SK-N-SH (cell line): Measurements from ENCODE around the gene ADAM21. TPM values are rescaled to one million over a fixed set of nuclear protein-coding genes. Genes with fewer than 3 reads are reported as not detected.
"Not testable (repeated sequence)": the region's sequence is repeated elsewhere in the genome, so short reads cannot be mapped to it uniquely, and the experiment has no call there.

ENCODE experiments used
- CTCF ChIA-PET: fragments of 300-600, 350-600 bp; formaldehyde crosslinking; extraction: SDS; loops from one replicate; lab custom pipeline; 2021; lab: Yijun Ruan, JAX
- POLR2A ChIA-PET: fragments of 350-600 bp; sonication (Branson Sonifier 250); formaldehyde crosslinking; extraction: SDS; loops from one replicate; lab custom pipeline; 2020; ENCODE audit warnings: antibody characterized with exemption, inconsistent platforms; lab: Yijun Ruan, JAX
- DNase-seq: peaks from one replicate; pipeline ENCODE4 v3.0.0; 2012
- H2AFZ ChIP-seq: fragments of 200-600 bp; sonication (generic); 2 replicates; pipeline ENCODE4 v1.8.1; 2016; ENCODE audit warnings: antibody characterized with exemption, mild to moderate bottlenecking, low read depth
- H3F3A ChIP-seq: fragments of 200-600 bp; sonication (generic); replicated peaks from 2 replicates; pipeline ENCODE3; 2016; ENCODE audit warnings: antibody characterized with exemption, mild to moderate bottlenecking; ENCODE audit not compliant: insufficient read depth
- H3K27ac ChIP-seq, 2 experiments: fragments of 200-500 bp in 1 of 2; fragments of 200-600 bp in 1 of 2; sonication (Bioruptor generic) in 1 of 2; sonication (generic), shearing (Covaris generic) in 1 of 2; 2 replicates each; pipeline versions ENCODE4 v1.5.1 to v1.6.1; 2014 to 2016; ENCODE audit warnings: low read depth in 2 of 2, inconsistent platforms in 1 of 2, low read length in 1 of 2, mild to moderate bottlenecking in 1 of 2, mixed read lengths in 1 of 2
- H3K27me3 ChIP-seq: fragments of 200-600 bp; sonication (generic), shearing (Covaris generic); 2 replicates; pipeline ENCODE4 v1.6.1; 2016; ENCODE audit warnings: mixed run types; ENCODE audit not compliant: insufficient read depth
- H3K36me3 ChIP-seq, 2 experiments: fragments of 200-500 bp in 1 of 2; fragments of 200-600 bp in 1 of 2; sonication (Bioruptor generic) in 1 of 2; sonication (generic) in 1 of 2; replicated peaks in 1 of 2; 2 replicates each; pipeline versions ENCODE3 to v1.5.1; 2014 to 2016; ENCODE audit warnings: low read length in 1 of 2, mild to moderate bottlenecking in 1 of 2; ENCODE audit not compliant: insufficient read depth in 2 of 2, control insufficient read depth in 1 of 2
- H3K4me1 ChIP-seq, 2 experiments: fragments of 200-500 bp in 1 of 2; fragments of 200-600 bp in 1 of 2; sonication (Bioruptor generic) in 1 of 2; sonication (generic), shearing (Covaris generic) in 1 of 2; 2 replicates each; pipeline versions ENCODE4 v1.5.1 to v1.6.1; 2014 to 2016; ENCODE audit warnings: low read depth in 1 of 2, low read length in 1 of 2, mixed run types in 1 of 2; ENCODE audit not compliant: insufficient read depth in 2 of 2, control insufficient read depth in 1 of 2
- H3K4me2 ChIP-seq: fragments of 200-600 bp; sonication (generic), shearing (Covaris generic); 2 replicates; pipeline ENCODE4 v1.6.1; 2017; ENCODE audit warnings: mixed run types
- H3K4me3 ChIP-seq, 2 experiments: fragments of 200-500 bp in 1 of 2; fragments of 200-600 bp in 1 of 2; sonication (Bioruptor generic) in 1 of 2; sonication (generic), shearing (Covaris generic) in 1 of 2; 2 replicates each; pipeline versions ENCODE4 v1.5.1 to v1.8.1; 2014 to 2016; ENCODE audit warnings: low read depth in 2 of 2, inconsistent platforms in 1 of 2, low read length in 1 of 2, mild to moderate bottlenecking in 1 of 2, mixed read lengths in 1 of 2, moderate library complexity in 1 of 2
- H3K79me2 ChIP-seq: fragments of 200-600 bp; sonication (generic); 2 replicates; pipeline ENCODE4 v1.8.1; 2017; ENCODE audit warnings: mild to moderate bottlenecking; ENCODE audit not compliant: insufficient read depth
- H3K9ac ChIP-seq: fragments of 200-600 bp; sonication (generic); 2 replicates; pipeline ENCODE4 v1.6.1; 2017; ENCODE audit warnings: mixed run types
- H3K9me2 ChIP-seq: fragments of 200-600 bp; sonication (generic); 2 replicates; pipeline ENCODE4 v1.6.1; 2017; ENCODE audit warnings: mixed run types
- H3K9me3 ChIP-seq: fragments of 200-600 bp; sonication (generic); 2 replicates; pipeline ENCODE4 v1.6.1; 2017; ENCODE audit warnings: mixed run types, mild to moderate bottlenecking, moderate library complexity
- H4K20me1 ChIP-seq: fragments of 200-600 bp; sonication (generic); 2 replicates; pipeline ENCODE4 v1.6.1; 2017; ENCODE audit warnings: mild to moderate bottlenecking, mixed run types; ENCODE audit not compliant: insufficient read depth
- EP300 ChIP-seq, 2 experiments: IDR thresholded peaks; 2 replicates each; pipeline versions ENCODE4 v1.4.0 to v1.6.1; 2012; ENCODE audit warnings: borderline replicate concordance in 1 of 2, low read depth in 1 of 2, low read length in 1 of 2
- FOXJ3 ChIP-seq: sonication (generic); formaldehyde crosslinking; IDR thresholded peaks from 2 replicates; pipeline ENCODE4 v1.5.1; 2020; ENCODE audit warnings: mild to moderate bottlenecking, missing genetic modification reagents
- GATA2 ChIP-seq: sonication (generic); formaldehyde crosslinking; IDR thresholded peaks from 2 replicates; pipeline ENCODE4 v1.5.0; 2020; ENCODE audit warnings: mild to moderate bottlenecking, missing genetic modification reagents
- JUND ChIP-seq: IDR thresholded peaks from 2 replicates; pipeline ENCODE4 v1.4.0; 2012
- NFIC ChIP-seq: IDR thresholded peaks from 2 replicates; pipeline ENCODE4 v1.4.0; 2012; ENCODE audit warnings: borderline replicate concordance
- RAD21 ChIP-seq: IDR thresholded peaks from 2 replicates; pipeline ENCODE4 v1.6.1; 2012; ENCODE audit warnings: mild to moderate bottlenecking, low read length
- RFX5 ChIP-seq: IDR thresholded peaks from 2 replicates; pipeline ENCODE4 v1.6.1; 2012; ENCODE audit warnings: mild to moderate bottlenecking, improper control_type of control experiment, low read length
- RXRA ChIP-seq: IDR thresholded peaks from 2 replicates; pipeline ENCODE4 v1.4.0; 2012; ENCODE audit warnings: low read depth, mild to moderate bottlenecking, borderline replicate concordance
- SMC3 ChIP-seq: IDR thresholded peaks from 2 replicates; pipeline ENCODE4 v1.6.1; 2012; ENCODE audit warnings: low read depth, low read length, improper control_type of control experiment
- TAF1 ChIP-seq: IDR thresholded peaks from 2 replicates; pipeline ENCODE4 v1.6.1; 2012; ENCODE audit warnings: low read depth, mild to moderate bottlenecking, low read length, moderate library complexity, borderline replicate concordance
- ZBTB33 ChIP-seq: IDR thresholded peaks from 2 replicates; pipeline ENCODE4 v1.4.0; 2012; ENCODE audit warnings: low read depth, borderline replicate concordance
- WGBS: methylation state at CpG from one replicate; pipeline ENCODE4 v1.1.6; 2017; ENCODE audit warnings: low lambda C conversion rate; 5-methylcytosine and 5-hydroxymethylcytosine counted together
- polyA plus RNA-seq, 3 experiments: library from polyadenylated mRNA; depleted of rRNA; stranded (reverse); fragments of >200 nt; gene quantifications; 2 replicates each; pipeline ENCODE4 v1.2.3, GENCODE V29; 2012
- TF ChIP-seq, protein P1 (sequence below): fragments of 150-350 bp; IDR thresholded peaks from 2 replicates; pipeline ENCODE4 v1.6.1; 2016; ENCODE audit warnings: mild to moderate bottlenecking, low read depth, low read length

The ADAM21 gene
- polyA plus RNA-seq, 1 of the 3 experiments (the other 2 are of a cell fraction), result 1.6 TPM

DNA sequence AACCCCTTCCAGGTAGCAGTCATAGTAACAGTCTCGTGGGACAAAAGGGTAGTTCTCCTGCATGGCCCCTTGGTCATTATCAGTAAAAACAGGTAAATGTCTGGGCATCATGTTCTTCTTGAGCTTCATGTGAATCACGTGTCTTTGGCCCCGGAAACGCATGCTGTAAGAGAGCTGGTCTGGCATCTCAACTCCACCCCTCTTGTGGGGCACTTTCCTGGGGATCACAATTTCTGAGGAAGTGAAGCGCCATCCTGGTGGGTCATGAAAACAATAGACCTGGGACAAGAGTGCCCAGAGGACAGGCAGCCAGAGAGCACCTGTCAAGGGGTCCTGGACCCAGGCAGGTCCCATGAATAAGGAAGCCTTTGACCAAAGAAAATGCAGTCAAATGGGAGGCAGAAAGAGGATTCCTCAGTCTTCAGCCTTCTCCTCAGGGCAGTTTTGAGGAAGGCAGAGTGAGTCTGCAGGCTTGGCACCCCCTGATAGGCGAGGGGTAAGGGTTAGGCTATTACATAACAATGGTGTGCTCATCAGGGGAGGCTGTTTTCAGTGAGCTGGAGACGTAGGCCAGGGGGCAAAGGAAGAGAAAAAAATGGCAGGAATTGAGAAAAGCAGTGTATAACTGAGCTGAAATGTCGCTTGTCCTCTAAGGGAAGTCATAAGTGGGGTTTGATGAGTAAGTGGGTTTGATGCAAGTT is 19.0 kb downstream of the ADAM21 start:
- H3K4me1 ChIP-seq, H3K27me3 ChIP-seq, POLR2A ChIA-PET, DNase-seq, H2AFZ ChIP-seq, H3K9me3 ChIP-seq, H4K20me1 ChIP-seq, H3K79me2 ChIP-seq, H3K4me2 ChIP-seq, H3K27ac ChIP-seq, H3K9me2 ChIP-seq, H3F3A ChIP-seq, CTCF ChIA-PET, H3K4me3 ChIP-seq, H3K36me3 ChIP-seq, H3K9ac ChIP-seq: not testable (repeated sequence)
- 41% methylated on average over 7 of the region's 8 CpGs for WGBS

GRCh38 chr14:70472253-70473159 is 20.5 kb downstream of the ADAM21 start:
- POLR2A ChIA-PET, result interaction anchor here (0.6 kb wide), 1 partner anchor 348 kb away, joined by 3 read pairs; no protein-coding TSS in a partner anchor
- H3F3A ChIP-seq, result no peaks in the 10 kb centered on the region
- CTCF ChIA-PET, result interaction anchor here (1.4 kb wide), 1 partner anchor 654 kb away, joined by 3 read pairs; no protein-coding TSS in a partner anchor

More at GRCh38 chr14:70472253-70473159, 20.5 kb downstream of the ADAM21 start:
- no peaks in the 10 kb centered on the region for H3K4me1 ChIP-seq
- 47% methylated on average over 4 of the region's 4 CpGs for WGBS
- no peak overlapping the region for H3K4me3 ChIP-seq
- no peaks in the 10 kb centered on the region for H3K9me3 ChIP-seq
- H2AFZ ChIP-seq, result no peak overlapping the region
- H3K4me2 ChIP-seq, result no peak overlapping the region
- TF ChIP-seq JUND, result no peak
- no peak for TF ChIP-seq NFIC
- no peak for TF ChIP-seq EP300 (IDR thresholded peaks at IDR 0.05; ENCODE audit: borderline replicate concordance in 1 of 2, low read depth in 1 of 2, low read length in 1 of 2)
- TF ChIP-seq RAD21, result no peak
- TF ChIP-seq GATA2 (CRISPR knock-in tag), result no peak
- no peak for TF ChIP-seq SMC3
- TF ChIP-seq TAF1, result no peak
- no peak for TF ChIP-seq RXRA
- no peak for TF ChIP-seq ZBTB33
- no peak for TF ChIP-seq RFX5
- TF ChIP-seq, protein P1, sequence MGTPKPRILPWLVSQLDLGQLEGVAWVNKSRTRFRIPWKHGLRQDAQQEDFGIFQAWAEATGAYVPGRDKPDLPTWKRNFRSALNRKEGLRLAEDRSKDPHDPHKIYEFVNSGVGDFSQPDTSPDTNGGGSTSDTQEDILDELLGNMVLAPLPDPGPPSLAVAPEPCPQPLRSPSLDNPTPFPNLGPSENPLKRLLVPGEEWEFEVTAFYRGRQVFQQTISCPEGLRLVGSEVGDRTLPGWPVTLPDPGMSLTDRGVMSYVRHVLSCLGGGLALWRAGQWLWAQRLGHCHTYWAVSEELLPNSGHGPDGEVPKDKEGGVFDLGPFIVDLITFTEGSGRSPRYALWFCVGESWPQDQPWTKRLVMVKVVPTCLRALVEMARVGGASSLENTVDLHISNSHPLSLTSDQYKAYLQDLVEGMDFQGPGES, result no peak
- no peak for TF ChIP-seq FOXJ3 (CRISPR knock-in tag)
- no peaks in the 10 kb centered on the region for H4K20me1 ChIP-seq
- no peaks in the 10 kb centered on the region for H3K9me2 ChIP-seq
- H3K9ac ChIP-seq, result no peak overlapping the region
- no peak for DNase-seq
- H3K79me2 ChIP-seq, result no peaks in the 10 kb centered on the region
- no peaks in the 10 kb centered on the region for H3K27me3 ChIP-seq
- no peak overlapping the region for H3K27ac ChIP-seq
- no peaks in the 10 kb centered on the region for H3K36me3 ChIP-seq
